Measurements from ENCODE around the gene IQCH.
"Not testable (repeated sequence)": the region's sequence is repeated elsewhere in the genome, so short reads cannot be mapped to it uniquely, and the experiment has no call there.

IQCH gene

DNA sequence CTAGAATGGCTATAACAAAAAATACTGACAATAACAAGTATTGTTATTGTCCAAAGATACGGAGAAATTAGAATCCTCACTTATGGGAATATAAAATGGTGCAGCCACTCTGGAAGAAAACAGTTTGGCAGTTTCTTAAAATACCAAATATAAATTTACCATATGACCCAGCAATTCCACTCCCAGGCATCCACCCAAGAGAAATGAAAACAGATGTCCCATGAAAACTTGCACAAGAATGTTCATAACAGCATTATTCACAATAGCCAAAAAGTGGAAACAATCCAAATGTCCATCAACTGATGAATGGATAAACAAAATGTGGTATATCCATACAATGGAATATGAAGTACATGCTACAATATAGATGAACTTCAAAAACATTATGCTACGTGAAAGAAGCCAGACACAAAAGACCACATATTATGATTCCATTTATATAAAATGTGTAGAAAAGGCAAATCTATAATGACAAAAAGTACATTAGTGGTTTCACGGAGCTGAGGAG, 9.6 kb upstream of the IQCH start:
- H3K79me2 ChIP-seq (ENCODE audit: control insufficient read depth, low read length): peaks cover 93% of the 10 kb centered on the region
- no peak for TF ChIP-seq EZH2phosphoT487 (IDR thresholded peaks at IDR 0.05; ENCODE audit: borderline replicate concordance, low read length)
- TF ChIP-seq, protein P1, sequence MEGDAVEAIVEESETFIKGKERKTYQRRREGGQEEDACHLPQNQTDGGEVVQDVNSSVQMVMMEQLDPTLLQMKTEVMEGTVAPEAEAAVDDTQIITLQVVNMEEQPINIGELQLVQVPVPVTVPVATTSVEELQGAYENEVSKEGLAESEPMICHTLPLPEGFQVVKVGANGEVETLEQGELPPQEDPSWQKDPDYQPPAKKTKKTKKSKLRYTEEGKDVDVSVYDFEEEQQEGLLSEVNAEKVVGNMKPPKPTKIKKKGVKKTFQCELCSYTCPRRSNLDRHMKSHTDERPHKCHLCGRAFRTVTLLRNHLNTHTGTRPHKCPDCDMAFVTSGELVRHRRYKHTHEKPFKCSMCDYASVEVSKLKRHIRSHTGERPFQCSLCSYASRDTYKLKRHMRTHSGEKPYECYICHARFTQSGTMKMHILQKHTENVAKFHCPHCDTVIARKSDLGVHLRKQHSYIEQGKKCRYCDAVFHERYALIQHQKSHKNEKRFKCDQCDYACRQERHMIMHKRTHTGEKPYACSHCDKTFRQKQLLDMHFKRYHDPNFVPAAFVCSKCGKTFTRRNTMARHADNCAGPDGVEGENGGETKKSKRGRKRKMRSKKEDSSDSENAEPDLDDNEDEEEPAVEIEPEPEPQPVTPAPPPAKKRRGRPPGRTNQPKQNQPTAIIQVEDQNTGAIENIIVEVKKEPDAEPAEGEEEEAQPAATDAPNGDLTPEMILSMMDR (IDR thresholded peaks at IDR 0.05; ENCODE audit: low read depth, low read length, poor library complexity, severe bottlenecking): no peak
- peaks cover 32% of the 10 kb centered on the region for H3K4me1 ChIP-seq (ENCODE audit: control insufficient read depth, low read length)
- H4K20me1 ChIP-seq (ENCODE audit: control insufficient read depth, insufficient read depth, low read depth, low read length): peaks cover 2% of the 10 kb centered on the region; the same call in 1 of the 2 replicates
- peaks cover 5% of the 10 kb centered on the region; the same call in 1 of the 2 replicates for H3K9me3 ChIP-seq (ENCODE audit: control insufficient read depth, insufficient read depth, low read length)
- H3K4me2 ChIP-seq (ENCODE audit: low read length): no peak overlapping the region
- H3F3A ChIP-seq (ENCODE audit: control insufficient read depth, insufficient read depth): no peaks in the 10 kb centered on the region
- no peaks in the 10 kb centered on the region for H3K27me3 ChIP-seq (ENCODE audit: control insufficient read depth, low read length)
- no peak overlapping the region for H3K27ac ChIP-seq (ENCODE audit: low read depth, low read length)
- no peaks in the 10 kb centered on the region for H3K9me2 ChIP-seq (replicated peaks; ENCODE audit: control insufficient read depth, low read length)
- H3K4me3 ChIP-seq (ENCODE audit: low read length): no peak overlapping the region
- H3K36me3 ChIP-seq (ENCODE audit: control insufficient read depth, low read length): peaks cover 25% of the 10 kb centered on the region

DNA sequence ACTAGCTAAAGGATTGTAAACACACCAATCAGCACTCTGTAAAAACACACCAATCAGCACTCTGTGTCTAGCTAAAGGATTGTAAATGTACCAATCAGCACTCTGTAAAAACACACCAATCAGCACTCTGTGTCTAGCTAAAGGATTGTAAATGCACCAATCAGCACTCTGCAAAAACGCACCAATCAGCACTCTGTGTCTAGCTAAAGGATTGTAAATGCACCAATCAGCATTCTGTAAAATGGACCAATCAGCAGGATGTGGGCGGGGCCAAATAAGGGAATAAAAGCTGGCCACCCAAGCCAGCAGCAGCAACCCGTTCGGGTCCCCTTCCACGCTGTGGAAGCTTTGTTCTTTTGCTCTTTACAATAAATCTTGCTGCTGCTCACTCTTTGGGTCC, 8.0 kb upstream of the IQCH start:
- not testable (repeated sequence) for H3K27ac ChIP-seq (ENCODE audit: low read depth, low read length); H3K9me3 ChIP-seq (ENCODE audit: control insufficient read depth, insufficient read depth, low read length); H4K20me1 ChIP-seq (ENCODE audit: control insufficient read depth, insufficient read depth, low read depth, low read length); H3F3A ChIP-seq (ENCODE audit: control insufficient read depth, insufficient read depth); H3K27me3 ChIP-seq (ENCODE audit: control insufficient read depth, low read length); H3K4me2 ChIP-seq (ENCODE audit: low read length); H3K9me2 ChIP-seq (replicated peaks; ENCODE audit: control insufficient read depth, low read length); H3K4me3 ChIP-seq (ENCODE audit: low read length)
- peaks cover 16% of the 10 kb centered on the region for H3K4me1 ChIP-seq (ENCODE audit: control insufficient read depth, low read length)
- H3K36me3 ChIP-seq (ENCODE audit: control insufficient read depth, low read length): peaks cover 28% of the 10 kb centered on the region
- peaks cover 91% of the 10 kb centered on the region for H3K79me2 ChIP-seq (ENCODE audit: control insufficient read depth, low read length)

DNA sequence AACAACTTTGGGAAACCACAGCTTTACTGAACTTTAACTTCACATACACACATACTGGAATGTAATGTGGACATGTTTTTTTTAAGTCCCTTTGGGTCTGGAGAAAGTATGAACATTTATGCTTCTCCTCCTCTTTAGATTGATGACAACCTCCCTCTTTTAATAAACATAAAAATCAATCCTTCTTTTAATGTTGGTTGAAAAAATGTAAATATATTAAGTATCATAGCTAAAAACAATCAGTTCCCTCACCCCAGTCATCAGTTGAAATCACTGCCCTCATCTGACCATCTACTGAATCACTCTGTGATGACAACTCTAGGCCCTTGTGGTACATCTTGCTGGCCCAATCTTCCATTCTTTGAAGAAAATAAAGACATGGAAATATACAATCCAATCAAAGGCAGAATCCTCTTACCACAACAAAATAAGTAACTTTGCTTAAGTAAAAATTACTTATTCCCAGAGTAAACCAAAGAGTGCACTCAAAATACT, 6.5 kb upstream of the IQCH start:
- no peak overlapping the region for H3K4me3 ChIP-seq (ENCODE audit: low read length)
- peaks cover 26% of the 10 kb centered on the region for H3K36me3 ChIP-seq (ENCODE audit: control insufficient read depth, low read length)
- 0 out of 2 replicates have a peak, but pooled peaks cover 2% of the 10 kb centered on the region for H4K20me1 ChIP-seq (ENCODE audit: control insufficient read depth, insufficient read depth, low read depth, low read length)
- H3K4me2 ChIP-seq (ENCODE audit: low read length): no peak overlapping the region
- peaks cover 5% of the 10 kb centered on the region; the same call in 1 of the 2 replicates for H3K9me3 ChIP-seq (ENCODE audit: control insufficient read depth, insufficient read depth, low read length)
- H3K4me1 ChIP-seq (ENCODE audit: control insufficient read depth, low read length): peaks cover 14% of the 10 kb centered on the region
- peaks cover 93% of the 10 kb centered on the region for H3K79me2 ChIP-seq (ENCODE audit: control insufficient read depth, low read length)
- H3K27me3 ChIP-seq (ENCODE audit: control insufficient read depth, low read length): no peaks in the 10 kb centered on the region
- H3K27ac ChIP-seq (ENCODE audit: low read depth, low read length): no peak overlapping the region
- no peaks in the 10 kb centered on the region for H3K9me2 ChIP-seq (replicated peaks; ENCODE audit: control insufficient read depth, low read length)
- TF ChIP-seq, protein P1 (IDR thresholded peaks at IDR 0.05; ENCODE audit: low read depth, low read length, poor library complexity, severe bottlenecking): no peak
- TF ChIP-seq EZH2phosphoT487 (IDR thresholded peaks at IDR 0.05; ENCODE audit: borderline replicate concordance, low read length): no peak
- no peaks in the 10 kb centered on the region for H3F3A ChIP-seq (ENCODE audit: control insufficient read depth, insufficient read depth)

DNA sequence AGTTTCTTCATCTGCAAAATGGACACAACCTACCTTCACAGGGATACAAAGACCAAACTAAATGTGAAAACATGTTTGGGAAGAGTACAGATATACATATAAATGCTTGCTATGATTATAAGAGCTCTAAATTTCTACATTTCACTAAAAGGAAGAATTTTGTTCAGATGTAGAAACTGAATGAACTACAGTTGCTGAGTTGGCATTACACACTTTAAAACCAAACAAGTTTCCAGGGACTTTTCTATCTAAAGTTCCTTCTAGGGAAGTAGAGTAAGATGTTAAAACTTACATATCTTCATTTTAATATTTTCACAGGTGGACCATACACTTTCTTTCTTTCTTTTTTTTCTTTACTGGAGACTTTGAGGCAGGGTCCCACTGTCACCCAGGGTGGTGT, 4.8 kb upstream of the IQCH start:
- H3K79me2 ChIP-seq (ENCODE audit: control insufficient read depth, low read length): peaks cover 89% of the 10 kb centered on the region

More for the DNA sequence above, 4.8 kb upstream of the IQCH start:
- Histone ChIP-seq H3K27me3 (ENCODE audit: control insufficient read depth, low read length) (peaks cover under 1% of the 10 kb centered on the region; the same call in 1 of the 2 replicates), H3K4me1 (ENCODE audit: control insufficient read depth, low read length) (peaks cover 17% of the 10 kb centered on the region), H3F3A (ENCODE audit: control insufficient read depth, insufficient read depth) (no peaks in the 10 kb centered on the region), H3K9me2 (replicated peaks; ENCODE audit: control insufficient read depth, low read length) (no peaks in the 10 kb centered on the region), H3K4me3 (ENCODE audit: low read length) (no peak overlapping the region), H3K4me2 (ENCODE audit: low read length) (no peak overlapping the region), H3K9me3 (ENCODE audit: control insufficient read depth, insufficient read depth, low read length) (peaks cover 5% of the 10 kb centered on the region; the same call in 1 of the 2 replicates), H3K36me3 (ENCODE audit: control insufficient read depth, low read length) (peaks cover 26% of the 10 kb centered on the region), H3K27ac (ENCODE audit: low read depth, low read length) (no peak overlapping the region), H4K20me1 (ENCODE audit: control insufficient read depth, insufficient read depth, low read depth, low read length) (0 out of 2 replicates have a peak, but pooled peaks cover 2% of the 10 kb centered on the region)
- TF ChIP-seq, protein P1 (IDR thresholded peaks at IDR 0.05; ENCODE audit: low read depth, low read length, poor library complexity, severe bottlenecking): no peak
- TF ChIP-seq EZH2phosphoT487 (IDR thresholded peaks at IDR 0.05; ENCODE audit: borderline replicate concordance, low read length): no peak

Data from DOHH2 (cell line).